Superior temporal gyrus (tissue), 1 donor: ENCODE results near the gene AP1AR.
"Not testable (repeated sequence)": the region's sequence is repeated elsewhere in the genome, so short reads cannot be mapped to it uniquely, and the experiment has no call there.

Experiments used
- DNase-seq: peaks from one replicate; pipeline ENCODE4 v3.0.0-alpha.2; 2016; ENCODE audit errors: extremely low spot score

Gene AP1AR, protein sequence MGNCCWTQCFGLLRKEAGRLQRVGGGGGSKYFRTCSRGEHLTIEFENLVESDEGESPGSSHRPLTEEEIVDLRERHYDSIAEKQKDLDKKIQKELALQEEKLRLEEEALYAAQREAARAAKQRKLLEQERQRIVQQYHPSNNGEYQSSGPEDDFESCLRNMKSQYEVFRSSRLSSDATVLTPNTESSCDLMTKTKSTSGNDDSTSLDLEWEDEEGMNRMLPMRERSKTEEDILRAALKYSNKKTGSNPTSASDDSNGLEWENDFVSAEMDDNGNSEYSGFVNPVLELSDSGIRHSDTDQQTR

DNA sequence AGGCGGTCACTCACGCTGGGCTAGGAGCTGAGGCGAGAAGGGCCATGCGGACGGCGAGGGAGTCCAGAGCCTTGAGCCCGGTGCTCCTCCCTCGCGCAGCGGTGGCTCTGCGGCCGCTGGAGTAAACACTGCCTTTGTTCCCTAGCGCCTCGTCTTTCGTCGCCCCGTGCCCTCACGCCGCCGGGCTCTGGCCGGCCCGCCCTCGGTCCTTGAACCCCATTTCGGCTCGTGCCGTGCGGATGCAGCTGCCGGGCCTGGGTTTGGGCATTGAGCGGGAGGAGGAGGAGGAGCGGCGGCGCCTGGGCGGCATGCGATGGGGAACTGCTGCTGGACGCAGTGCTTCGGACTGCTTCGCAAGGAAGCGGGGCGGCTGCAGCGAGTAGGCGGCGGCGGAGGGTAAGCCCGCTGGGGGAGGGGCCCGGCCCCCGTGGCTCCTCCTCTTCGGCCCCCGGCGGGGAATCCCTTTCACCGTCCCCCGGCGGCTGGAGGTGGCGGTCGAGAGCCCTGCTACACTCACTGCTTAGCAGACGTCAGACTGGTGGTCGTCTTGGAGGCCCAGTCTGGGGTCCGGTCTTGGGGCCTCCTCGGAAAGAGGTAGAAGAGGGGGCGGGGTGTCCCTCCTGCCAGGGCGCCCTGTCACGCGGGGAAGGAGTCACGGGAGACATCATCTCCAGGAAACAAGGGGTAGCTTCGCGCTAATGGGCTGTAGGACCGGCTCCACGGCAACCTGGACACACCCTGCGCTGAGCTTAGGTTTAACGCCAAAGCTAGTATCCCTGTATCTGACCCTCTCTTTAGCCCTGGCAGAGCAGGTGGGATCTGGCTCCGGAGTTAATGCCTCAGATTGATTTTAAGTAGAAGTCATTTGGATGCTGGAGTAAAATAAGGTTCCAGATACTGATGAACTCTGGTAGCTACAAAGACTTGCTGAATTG lies at the start of gene AP1AR:
AP1AR (plus strand) TSS at position 9 of the 935 bp plus-strand sequence; CDS start at position 314, 305 bp downstream.
- DNase-seq, result peak; percentile 70

DNA sequence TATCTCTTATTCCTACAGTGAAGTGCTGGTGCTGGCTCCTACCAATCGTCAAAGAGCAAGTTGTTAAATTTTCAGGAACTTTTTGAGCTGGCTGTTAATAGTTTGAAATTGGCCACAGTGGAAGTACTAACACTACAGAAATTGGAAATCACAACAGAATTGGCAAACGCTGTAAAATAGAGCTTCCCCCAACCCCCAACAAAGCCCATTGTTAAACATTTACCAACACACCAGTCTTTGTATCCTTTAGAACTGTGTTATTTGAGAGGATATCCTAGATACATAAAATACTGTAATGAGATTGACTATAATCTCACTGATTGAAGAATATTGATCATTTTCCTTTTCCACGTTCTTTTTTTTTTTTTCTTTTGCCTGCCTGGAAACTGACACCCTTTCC lies 49.0 kb upstream of the AP1AR start:
- DNase-seq, result peak; percentile 81

DNA sequence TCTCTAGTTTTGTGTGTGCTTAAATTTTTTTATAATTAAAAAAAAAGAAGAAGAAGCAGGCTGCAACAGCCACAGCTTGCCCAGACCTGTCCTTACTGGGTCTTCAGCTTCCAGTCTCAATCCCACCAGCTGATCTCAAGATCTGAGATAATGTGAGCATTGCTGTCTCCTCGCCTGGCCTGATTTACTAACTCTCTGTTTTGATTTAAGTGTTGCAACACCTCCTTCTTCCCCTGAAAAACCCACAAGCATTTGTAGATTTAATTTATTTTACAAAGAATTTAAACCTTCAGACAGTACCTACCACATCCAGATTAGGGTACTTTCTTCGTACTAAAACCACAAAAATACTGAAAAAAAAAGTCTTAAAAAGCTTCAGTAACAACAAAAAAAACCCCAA lies 48.3 kb upstream of the AP1AR start:
- no peak for DNase-seq

DNA sequence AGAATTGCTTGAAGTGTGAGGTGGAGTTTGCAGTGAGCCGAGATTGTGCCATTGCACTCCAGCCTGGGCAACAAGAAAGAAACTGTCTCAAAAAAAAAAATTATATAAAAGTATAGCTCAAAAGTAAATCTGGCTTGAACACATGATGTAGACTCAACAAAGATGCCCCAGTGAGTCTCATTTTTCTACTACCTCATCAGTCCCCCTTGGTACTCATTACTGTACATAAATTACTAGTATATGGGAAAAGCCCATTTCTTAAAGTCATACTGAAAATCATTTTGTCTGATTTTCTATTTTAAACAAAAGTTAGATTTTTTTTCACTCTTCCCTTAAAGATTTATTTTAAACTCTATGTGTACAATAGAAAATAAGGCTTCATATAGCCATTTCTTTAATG lies 47.1 kb upstream of the AP1AR start:
- DNase-seq, result no peak

DNA sequence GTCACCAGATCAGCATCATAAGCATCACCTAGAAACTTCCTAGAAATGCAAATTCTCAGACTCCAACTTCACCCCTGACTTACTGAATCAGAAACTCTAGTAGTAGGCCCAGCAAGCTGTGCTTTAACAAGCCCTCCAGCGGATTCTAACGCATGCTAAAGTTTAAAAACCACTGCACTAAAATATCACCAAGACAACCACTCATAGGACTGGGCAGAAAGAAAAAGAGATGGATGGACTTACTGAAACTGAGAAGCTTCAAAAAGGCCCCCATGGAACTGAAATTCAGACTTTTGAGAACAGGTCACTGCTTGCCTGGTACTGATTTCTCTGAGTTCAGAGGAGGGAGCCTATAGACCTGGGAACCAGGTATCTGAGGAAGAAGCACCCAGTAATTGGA lies 46.3 kb upstream of the AP1AR start:
- no peak for DNase-seq

DNA sequence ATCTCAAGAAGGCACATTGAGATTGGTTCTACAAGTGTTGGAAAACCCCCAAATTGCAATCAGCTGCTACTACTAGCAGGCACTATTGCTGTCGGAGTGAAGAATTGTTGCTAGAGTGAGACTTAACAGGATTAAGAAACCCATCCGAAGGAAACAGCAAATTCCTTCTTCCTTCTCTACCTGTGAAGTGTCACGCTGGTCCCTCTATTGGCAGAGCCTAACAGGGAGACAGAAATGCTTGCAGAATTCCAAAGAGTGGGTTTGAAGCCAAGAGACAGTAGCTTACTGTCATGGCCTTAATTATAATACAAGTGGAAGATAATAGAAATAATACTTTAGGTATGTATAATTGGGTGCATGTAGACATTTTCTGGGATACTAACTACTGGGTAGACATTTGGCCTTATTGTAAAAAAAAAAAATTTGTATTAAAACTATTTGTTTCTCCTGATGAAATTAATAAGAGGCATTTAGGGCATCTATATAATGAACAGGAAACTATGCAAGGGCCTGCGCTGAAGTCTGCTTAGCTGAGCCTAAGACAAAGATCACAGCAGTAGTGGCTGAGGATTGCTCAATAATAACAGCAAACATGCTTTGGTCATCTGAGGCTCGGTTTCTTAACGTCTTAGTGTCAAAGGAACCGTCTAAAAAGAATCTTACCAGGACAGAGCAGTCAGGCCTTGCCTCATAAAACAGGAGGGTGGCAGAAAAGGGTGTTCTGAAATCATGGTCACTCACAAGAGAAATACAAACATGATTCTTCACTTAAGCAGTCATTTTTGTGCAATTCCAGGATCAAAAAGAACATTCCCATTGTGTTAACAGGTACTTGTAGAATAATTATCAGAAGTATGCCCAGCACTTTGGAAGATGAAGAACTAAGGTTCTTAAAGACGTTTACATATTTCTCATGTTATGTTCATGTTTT lies 45.6 kb upstream of the AP1AR start:
- DNase-seq, result no peak

DNA sequence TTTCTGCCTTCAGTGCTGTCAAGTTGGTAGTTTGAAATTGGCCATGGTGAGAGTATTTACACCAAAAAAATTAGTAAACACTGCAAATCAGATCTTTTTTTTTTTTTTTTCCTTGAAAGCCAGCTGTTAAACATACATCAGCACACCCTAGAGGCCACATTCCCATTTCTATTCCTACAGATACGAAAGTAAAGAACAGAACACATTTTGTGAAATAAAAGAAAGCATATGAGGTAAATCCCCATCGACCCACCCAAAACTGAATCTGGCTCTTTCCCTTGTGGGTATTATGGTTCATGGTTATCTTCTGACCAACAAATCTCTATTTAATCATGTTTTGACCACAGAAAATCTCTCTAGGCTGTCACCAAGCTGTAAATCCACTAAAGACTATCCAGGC lies 41.8 kb upstream of the AP1AR start:
- DNase-seq, result no peak

DNA sequence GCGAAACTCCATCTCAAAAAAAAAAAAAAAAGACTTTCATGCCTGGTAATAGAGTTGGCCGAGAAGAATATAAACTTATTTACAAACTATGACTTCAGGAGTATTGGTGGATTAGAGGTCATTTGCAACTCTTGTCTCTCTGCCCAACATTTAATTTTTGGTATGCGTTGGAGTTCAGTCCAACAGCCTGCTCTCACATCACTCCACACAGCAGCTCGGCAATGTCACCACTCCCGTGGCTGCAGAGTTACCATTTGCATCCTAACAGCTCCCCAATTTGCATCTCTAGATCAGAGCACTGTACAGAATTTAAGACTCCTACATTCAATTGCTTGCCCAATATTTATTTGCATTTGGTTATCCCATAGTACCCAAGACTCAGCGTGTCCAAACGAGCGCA lies 40.9 kb upstream of the AP1AR start:
- DNase-seq, result no peak

DNA sequence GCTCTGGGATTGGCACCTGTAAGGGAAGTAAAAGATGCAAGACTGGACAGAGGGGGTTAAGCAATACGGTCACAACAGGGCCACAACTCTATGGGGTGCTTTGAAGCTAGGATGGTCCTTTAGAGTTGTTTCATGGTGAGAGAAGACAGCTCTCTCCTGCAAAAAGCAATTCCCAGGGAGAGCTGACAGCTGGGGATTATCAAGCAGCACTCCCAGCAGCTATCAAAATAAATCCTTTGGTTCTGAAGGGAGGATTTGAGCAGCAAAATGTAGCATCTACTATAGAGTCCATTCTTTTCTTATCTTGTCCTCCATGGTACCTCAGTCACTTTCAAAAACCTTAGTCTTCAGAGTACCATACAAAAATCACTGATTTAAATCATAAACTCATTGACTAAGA lies 35.1 kb upstream of the AP1AR start:
- DNase-seq, result no peak

DNA sequence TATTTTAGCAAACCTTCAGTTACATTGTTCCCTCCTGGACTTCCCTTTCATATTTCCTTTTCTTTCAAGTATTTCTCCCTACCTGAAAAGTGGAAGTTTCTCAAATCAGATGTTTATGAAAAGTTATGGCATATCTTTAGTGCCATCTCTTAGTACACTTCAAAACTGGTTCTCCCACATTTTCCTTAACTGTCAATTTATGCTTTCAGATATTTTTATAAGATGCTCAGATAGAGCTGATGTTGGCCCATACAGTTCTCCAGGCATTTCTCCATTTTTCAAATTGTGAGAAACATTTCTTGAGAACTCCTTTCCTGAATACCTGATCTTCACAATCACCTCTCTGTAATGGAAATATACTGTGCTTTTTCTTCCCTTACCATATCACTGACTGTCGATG lies 32.5 kb upstream of the AP1AR start:
- no peak for DNase-seq

DNA sequence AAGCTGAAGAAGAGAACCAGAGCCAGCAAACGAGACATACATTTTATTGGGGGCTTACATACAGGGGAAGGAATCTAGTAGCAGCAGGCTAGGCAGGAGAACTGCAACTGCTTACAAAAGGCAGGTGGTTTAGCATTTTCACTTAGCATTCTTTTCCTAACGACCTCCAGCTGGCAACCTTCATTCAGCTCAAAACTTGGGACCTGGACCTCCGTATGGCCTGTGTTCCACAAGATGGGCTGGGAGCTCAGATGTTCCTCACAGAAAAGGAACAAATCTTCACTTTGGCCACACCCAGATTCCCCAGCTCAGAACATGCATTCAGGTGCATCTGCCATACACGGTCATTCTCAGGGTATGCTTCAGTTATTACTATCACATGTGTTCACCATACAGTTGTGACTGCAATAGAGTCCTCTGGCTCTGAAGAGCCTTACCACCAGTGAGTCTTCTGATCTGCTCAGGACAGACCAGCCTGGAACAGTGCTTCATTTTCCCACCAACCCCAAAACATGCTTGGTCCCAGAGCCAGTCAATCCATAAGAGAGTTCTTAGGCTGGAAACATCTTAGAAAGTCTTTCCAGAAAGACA lies 29.6 kb upstream of the AP1AR start:
- no peak for DNase-seq

DNA sequence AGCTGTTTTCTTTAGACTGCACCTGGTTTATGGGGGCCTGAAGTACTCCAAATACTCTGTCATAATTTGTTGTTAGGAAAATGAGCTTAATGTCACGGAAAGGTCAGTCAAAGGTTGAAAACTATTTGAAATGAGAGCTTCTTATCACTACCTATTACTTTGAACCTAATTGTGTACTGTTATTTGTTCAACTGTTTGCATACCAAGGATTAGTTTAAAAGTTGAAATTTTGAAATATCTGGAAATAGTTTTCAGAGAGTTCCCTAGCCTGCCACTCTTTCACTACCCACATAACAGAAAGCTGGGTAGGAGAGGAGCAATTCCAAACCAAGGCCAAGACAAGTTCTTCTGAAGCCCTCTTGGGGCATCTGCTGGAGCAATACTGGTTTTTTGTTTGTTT lies 28.0 kb upstream of the AP1AR start:
- no peak for DNase-seq

DNA sequence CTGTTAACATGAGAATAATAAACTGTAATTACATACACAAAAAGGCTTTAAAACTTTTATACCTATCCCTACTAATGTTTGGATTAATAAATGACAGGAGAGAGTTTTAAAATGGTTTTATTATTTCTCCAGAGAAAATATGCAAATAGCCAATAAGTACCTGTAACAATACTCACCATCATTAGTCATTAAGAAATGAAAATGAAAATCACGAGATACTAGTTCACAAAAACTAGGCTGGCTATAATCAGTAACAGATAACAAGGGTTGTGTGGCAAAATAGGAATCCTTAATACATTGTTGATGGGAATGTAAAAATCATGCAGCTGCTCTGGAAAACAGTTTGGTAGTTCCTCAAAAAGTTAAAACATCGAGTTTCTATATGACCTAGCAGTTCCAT lies 25.2 kb upstream of the AP1AR start:
- DNase-seq, result no peak

DNA sequence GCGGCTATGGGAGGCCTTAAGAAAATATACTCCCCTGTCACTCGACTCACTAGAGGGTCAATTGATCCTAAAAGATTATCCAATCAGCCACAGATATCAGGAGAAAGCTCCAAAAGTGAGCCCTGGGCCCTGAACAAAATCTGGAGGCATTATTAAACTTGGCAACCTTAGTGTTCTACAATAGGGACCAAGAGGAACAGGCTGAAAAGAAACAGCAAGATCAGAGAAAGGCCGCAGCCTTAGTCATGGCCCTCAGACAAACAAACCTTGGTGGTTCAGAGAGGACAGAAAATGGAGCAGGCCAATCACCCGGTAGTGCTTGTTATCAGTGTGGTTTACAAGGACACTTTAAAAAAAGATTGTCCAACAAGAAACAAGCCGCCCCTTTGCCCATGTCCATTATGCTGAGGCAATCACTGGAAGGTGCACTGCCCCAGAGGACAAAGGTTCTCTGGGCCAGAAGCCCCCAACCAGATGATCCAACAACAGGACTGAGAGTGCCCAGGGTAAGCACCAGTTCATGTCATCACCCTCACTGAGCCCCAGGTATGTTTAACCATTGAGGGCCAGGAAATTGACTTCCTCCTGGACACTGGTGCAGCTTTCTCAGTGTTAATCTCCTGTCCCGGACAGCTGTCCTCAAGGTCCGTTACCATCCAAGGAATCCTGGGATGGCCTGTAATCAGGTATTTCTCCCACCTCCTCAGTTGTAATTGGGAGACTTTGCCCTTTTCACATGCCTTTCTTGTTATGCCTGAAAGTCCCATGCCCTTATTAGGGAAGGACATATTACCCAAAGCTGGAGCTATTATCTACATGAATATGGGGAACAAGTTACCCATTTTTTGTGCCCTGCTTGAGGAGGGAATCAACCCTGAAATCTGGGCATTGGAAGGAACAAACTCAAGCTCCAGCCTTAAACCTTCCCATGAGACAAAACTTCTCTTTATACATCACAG lies 23.2 kb upstream of the AP1AR start:
- DNase-seq, result not testable (repeated sequence)

DNA sequence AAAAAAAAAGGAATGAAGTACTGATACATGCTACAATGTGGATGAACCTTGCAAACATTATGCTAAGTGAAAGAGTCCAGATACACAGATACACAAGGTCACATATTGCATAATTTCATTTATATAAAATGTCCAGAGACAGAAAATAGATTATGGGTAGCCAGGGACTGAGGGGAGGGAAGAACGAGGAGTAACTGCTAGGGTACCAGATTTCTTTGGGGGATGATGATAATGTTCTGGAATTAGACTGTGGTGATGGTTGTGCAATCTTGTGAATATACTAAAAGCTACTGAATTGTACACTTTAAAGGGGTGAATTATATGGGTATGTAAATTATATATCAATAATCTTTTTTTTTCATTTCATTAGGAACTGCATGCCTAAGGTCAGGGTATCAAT lies 20.8 kb upstream of the AP1AR start:
- DNase-seq, result no peak

DNA sequence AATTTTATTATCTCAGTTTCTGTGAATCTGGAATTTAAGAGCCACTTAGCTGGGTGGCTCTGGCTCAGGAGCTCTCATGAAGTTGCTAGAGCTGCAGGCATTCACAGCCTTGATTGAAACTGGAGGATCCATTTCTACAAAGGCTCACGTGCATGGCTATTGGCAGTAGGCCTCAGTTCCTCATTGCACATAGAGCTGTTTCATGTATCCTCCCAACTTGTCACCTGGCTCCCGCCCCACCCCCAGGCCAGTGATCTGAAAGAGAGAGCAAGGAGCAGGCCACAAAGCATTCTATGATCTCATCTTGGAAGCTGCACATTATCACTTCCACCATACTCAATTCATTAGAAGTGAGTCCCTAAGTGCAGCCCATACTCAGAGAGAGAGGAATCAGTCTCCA lies 18.5 kb upstream of the AP1AR start:
- DNase-seq, result no peak

DNA sequence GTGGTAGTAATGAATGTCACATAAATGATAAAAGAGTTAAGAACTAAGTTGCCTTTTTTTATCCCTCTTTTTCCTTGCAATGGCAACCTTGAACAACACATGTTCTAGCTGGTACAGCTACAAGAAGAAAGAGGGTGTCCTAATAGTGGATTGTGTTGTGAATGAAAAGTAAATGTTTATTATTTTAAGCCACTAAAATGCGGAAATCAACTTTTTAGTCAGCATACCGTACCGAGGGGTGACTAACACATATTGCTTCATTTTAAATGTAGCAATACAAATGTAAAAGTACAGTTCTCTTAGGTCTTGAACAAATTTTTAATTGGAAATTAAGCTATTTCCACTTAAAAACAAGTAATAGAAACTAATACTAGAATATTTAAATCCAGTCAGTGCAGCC lies 17.7 kb upstream of the AP1AR start:
- DNase-seq, result no peak

DNA sequence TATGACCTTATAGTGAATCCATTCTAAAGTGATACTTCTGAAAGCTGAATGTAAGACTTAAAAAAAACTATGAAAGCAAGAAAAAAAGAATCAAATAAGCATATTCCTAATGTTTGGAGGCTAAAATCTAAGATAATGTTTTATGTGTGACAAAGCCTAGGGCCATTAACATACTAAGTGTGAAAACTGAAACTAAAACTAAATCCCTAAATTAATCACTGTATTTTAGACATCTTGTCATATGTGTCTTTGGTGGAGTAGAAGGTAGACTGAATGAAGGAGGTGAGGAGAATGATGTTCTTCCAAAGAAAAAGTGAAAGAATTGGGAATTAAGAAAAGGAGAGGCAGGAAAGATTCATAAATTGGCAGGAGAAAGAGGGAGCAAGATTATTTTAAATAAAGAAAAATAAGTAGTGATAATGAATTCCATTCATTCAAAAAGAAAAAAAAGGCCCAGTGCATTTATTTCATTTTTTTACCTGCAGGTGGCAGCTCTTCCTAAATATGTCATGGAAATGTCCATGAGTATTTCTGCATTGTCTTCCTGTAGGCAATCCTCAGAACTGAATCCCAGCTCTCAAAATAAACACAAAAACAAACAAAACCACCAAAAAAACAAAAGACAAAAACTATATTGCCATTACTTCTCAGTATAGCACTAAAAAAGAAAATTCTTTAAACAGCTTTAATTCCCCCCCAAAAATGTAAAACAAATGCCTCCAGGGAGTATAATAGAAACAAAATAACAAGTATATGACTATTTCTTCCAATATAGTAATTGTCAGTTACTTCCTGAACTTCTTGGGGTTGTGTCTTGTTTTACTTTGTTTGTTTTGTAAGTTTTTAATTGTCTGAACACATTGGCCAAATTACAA lies 17.0 kb upstream of the AP1AR start:
- DNase-seq, result peak; percentile 45

DNA sequence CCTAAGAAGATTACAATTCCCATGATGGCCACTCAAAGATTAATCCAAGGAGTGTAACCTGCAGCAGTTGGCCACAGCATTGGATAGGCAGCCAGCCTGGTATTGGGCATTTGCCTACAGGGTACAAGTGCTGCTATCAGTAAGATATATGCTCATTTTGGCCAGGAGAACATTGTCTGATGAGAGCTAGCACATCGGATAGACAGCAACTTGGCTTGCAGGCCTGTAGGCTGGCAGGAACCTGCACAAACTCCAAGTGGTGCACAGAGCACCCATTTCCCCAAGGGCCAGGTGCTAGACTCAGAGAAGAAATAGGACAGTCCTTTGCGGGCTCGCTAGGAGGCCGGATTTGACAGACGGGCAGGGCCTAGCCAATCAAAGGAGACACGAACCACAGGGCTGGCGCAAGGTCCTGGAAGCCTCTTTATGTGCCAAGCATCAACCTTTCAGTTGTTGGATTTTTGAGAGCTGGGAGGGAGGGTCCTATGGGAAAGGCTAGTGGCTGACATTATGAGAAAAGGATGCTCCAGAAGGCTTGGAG lies 11.7 kb upstream of the AP1AR start:
- no peak for DNase-seq
